Esophagus muscularis mucosa (tissue), 4 donors: ENCODE data around the gene TCTN1. TPM values are rescaled to one million over a fixed set of nuclear protein-coding genes. Genes with fewer than 3 reads are reported as not detected.

ENCODE experiments used
- DNase-seq: peaks from one replicate; pipeline ENCODE4 v3.0.0-alpha.2; 2017; ENCODE audit errors: extremely low spot score
- H3K27ac ChIP-seq, 4 donors: fragments of 200-600 bp; sonication (generic); replicated peaks in 1 of 4; 1 replicate in 3 of 4; 2 replicates in 1 of 4; pipeline ENCODE4 v1.5.1; 2016 to 2019; ENCODE audit warnings: mild to moderate bottlenecking in 1 of 4
- H3K27me3 ChIP-seq, 4 donors: fragments of 200-600 bp; sonication (generic); one replicate each; pipeline versions ENCODE4 v1.5.1 to v1.6.0; 2016 to 2019
- H3K36me3 ChIP-seq, 4 donors: fragments of 200-600 bp; sonication (generic); one replicate each; pipeline ENCODE4 v1.5.1; 2016 to 2019
- H3K4me1 ChIP-seq, 4 donors: fragments of 200-600 bp; sonication (generic); one replicate each; pipeline ENCODE4 v1.5.1; 2016 to 2019
- H3K4me3 ChIP-seq, 4 donors: fragments of 200-600 bp; sonication (generic); 1 replicate in 2 of 4; 2 replicates in 2 of 4; pipeline ENCODE4 v1.5.1; 2016 to 2019; ENCODE audit warnings: mild to moderate bottlenecking in 4 of 4, moderate library complexity in 1 of 4
- H3K9me3 ChIP-seq, 4 donors: fragments of 200-600 bp; sonication (generic); 1 replicate in 3 of 4; 2 replicates in 1 of 4; pipeline ENCODE4 v1.5.1; 2016 to 2019
- EP300 ChIP-seq: sonication (generic); formaldehyde crosslinking; IDR thresholded peaks from one replicate; pipeline ENCODE4 v1.6.1; 2017; ENCODE audit warnings: antibody characterized with exemption
- POLR2A ChIP-seq: fragments of 450-650 bp; IDR thresholded peaks from one replicate; pipeline ENCODE4 v1.6.1; 2017; ENCODE audit warnings: antibody characterized with exemption, moderate library complexity, mild to moderate bottlenecking, low read depth
- POLR2AphosphoS5 ChIP-seq, 2 donors: sonication (generic); formaldehyde crosslinking; IDR thresholded peaks; one replicate each; pipeline ENCODE4 v1.6.1; 2017; ENCODE audit warnings: antibody characterized with exemption in 2 of 2
- WGBS: methylation state at CpG from one replicate; pipeline ENCODE4 v1.1.5; 2018; 5-methylcytosine and 5-hydroxymethylcytosine counted together
- intact Hi-C: fragments of 100-400 bp; cut with DNase I; formaldehyde crosslinking; loops from one replicate; pipeline ENCODE4 v1.15.1; 2023
- small RNA-seq, 3 donors: library from RNA; depleted of rRNA; stranded (forward); fragments of <200 nt; gene quantifications; one replicate each; pipeline ENCODE3, GENCODE V24; 2016
- total RNA-seq, 4 donors: library from RNA; depleted of rRNA; stranded (reverse); fragments of >200 nt; gene quantifications; one replicate each; pipeline versions ENCODE4 v1.1.0 to v1.2.1, GENCODE V29; 2016
- TF ChIP-seq, protein P1 (sequence below), 3 experiments: fragments of 200-600 bp in 2 of 3; fragments of 450-650 bp in 1 of 3; sonication (generic) in 2 of 3; IDR thresholded peaks; one replicate each; pipeline ENCODE4 v1.5.1; 2017 to 2019; ENCODE audit warnings: antibody characterized with exemption in 3 of 3, mild to moderate bottlenecking in 2 of 3, moderate library complexity in 1 of 3

The TCTN1 gene
- total RNA-seq, 4 donors from 2014 or later: 17.4 to 26.2 (median 21.4) TPM

DNA sequence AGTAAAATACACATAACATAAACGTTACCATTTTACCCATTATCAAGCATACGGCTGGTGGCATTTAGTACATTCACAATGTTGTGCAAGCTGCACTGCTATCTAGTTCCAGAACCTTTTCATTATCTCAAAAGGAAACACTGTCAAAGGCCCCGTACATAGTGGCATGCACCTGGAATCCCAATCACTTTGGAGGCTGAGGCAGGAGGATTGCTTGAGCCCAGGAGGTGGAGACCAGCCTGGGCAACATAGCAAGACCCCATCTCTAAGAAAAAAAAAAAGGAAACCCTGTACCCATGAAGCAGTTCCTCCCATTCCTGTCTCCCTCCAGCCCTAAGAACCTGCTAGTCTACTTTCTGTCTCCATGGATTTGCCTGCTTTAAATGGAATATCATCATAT is 82.4 kb downstream of the TCTN1 start:
- WGBS: 88% methylated on average over 3 of the region's 3 CpGs
- H3K27ac ChIP-seq: no peak overlapping the region
- H3K36me3 ChIP-seq: no peaks in the 10 kb centered on the region
- H3K4me3 ChIP-seq: no peak overlapping the region
- intact Hi-C loops: loop anchor here (5.0 to 10.0 kb wide), 2 partner anchors 94 to 241 kb away; partner anchors contain the start of gene ARPC3
- H3K9me3 ChIP-seq: no peaks in the 10 kb centered on the region
- peaks cover 16 to 23% (median 18%) of the 10 kb centered on the region in 4 donors for H3K4me1 ChIP-seq
- no peak for DNase-seq
- no peaks in the 10 kb centered on the region for H3K27me3 ChIP-seq
- TF ChIP-seq POLR2A (no peak), EP300 (no peak), POLR2AphosphoS5 (IDR thresholded peaks at IDR 0.05) (no peak)
- TF ChIP-seq, protein P1, sequence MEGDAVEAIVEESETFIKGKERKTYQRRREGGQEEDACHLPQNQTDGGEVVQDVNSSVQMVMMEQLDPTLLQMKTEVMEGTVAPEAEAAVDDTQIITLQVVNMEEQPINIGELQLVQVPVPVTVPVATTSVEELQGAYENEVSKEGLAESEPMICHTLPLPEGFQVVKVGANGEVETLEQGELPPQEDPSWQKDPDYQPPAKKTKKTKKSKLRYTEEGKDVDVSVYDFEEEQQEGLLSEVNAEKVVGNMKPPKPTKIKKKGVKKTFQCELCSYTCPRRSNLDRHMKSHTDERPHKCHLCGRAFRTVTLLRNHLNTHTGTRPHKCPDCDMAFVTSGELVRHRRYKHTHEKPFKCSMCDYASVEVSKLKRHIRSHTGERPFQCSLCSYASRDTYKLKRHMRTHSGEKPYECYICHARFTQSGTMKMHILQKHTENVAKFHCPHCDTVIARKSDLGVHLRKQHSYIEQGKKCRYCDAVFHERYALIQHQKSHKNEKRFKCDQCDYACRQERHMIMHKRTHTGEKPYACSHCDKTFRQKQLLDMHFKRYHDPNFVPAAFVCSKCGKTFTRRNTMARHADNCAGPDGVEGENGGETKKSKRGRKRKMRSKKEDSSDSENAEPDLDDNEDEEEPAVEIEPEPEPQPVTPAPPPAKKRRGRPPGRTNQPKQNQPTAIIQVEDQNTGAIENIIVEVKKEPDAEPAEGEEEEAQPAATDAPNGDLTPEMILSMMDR (IDR thresholded peaks at IDR 0.05): no peak

DNA sequence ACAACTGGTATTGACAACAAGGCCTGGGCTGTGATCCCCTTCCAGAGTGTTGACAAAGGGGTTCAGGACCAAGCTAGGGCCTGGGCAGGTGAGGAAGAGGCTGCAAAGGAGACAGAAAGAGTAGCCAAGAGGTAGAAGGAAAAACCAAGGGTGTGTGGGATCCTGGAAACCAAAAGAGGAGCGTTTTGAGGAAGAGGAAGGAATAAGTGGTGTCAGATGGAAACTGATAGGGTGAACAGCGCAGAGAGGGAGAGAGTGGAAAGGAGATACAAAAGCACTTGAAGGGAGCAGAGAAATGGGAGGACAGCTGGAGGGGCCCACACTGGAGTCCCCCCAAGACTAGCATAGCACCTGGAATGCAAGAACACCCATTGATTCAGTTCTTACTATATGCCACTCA is 83.3 kb downstream of the TCTN1 start:
- Histone ChIP-seq H3K27me3 (no peaks in the 10 kb centered on the region), H3K4me1 (peaks cover 16 to 23% (median 18%) of the 10 kb centered on the region in 4 donors), H3K36me3 (no peaks in the 10 kb centered on the region), H3K4me3 (no peak overlapping the region), H3K27ac (no peak overlapping the region), H3K9me3 (no peaks in the 10 kb centered on the region)
- TF ChIP-seq EP300 (no peak), POLR2A (no peak), POLR2AphosphoS5 (IDR thresholded peaks at IDR 0.05) (no peak)
- TF ChIP-seq, protein P1 (IDR thresholded peaks at IDR 0.05): no peak
- WGBS: 80% methylated on average over 2 of the region's 2 CpGs
- DNase-seq: no peak
- intact Hi-C loops: loop anchor here (5.0 to 10.0 kb wide), 2 partner anchors 95 to 242 kb away; partner anchors contain the start of gene ARPC3

DNA sequence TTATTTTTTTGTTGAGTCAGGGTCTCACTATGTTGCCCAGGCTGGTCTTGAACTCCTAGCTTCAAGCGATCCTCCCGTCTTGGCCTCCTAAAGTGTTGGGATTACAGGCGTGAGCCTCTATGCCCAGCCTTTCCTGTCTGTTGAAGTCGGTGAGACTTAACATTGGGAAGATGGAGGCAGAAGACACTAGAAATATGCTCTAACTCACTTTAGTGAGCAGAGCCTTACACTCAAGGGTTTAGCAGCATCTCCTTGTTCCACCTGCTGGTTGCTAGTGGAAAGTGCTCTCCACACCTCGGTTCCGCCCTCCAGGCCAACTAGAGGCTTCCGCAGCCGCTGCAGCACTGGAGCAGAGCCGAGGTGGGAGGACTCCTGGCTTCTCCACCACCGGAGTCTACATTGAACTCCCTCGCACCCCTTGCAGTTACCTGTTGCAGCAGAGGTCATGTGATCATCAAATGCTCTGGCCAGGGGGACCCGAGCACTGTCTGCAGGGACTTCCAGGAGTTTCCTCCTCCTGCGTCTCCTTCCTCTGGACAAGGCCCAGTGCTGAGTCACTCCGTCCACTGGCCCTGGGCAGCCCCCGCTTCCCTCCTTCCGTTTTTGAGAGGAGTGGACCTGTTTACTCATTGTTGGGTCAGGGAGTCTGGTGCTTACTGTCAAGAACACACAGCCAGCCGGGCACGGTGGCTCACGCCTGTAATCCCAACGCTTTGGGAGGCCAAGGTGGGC is 84.4 kb downstream of the TCTN1 start:
- intact Hi-C loops: loop anchor here (5.0 to 10.0 kb wide), 2 partner anchors 96 to 244 kb away; partner anchors contain the start of gene ARPC3
- WGBS: 36% methylated on average over 16 of the region's 20 CpGs
- TF ChIP-seq POLR2AphosphoS5 (IDR thresholded peaks at IDR 0.05) (peak in 1 of 2 donors; percentile 46), POLR2A (no peak)
- TF ChIP-seq, protein P1 (IDR thresholded peaks at IDR 0.05): peak; percentile 55 to 74 (median 70)
- no peaks in the 10 kb centered on the region for H3K9me3 ChIP-seq
- peak overlapping the region; percentile 10 to 47 (median 26) for H3K4me3 ChIP-seq
- H3K27me3 ChIP-seq: no peaks in the 10 kb centered on the region
- DNase-seq: no peak
- peak overlapping the region in 2 of 4 donors; percentile 38 to 39 for H3K27ac ChIP-seq
- peaks cover 16 to 23% (median 18%) of the 10 kb centered on the region in 4 donors for H3K4me1 ChIP-seq
- H3K36me3 ChIP-seq: no peaks in the 10 kb centered on the region

Small RNA genes lying within 50 kb of the gene (small RNA-seq; reads per million reads assigned to genes)
- 0 reads per million in 3 donors for gene RN7SL387P

Other genes starting within 250 kb of the TCTN1 start
- gene ANAPC7, start 210.4 kb upstream of the TCTN1 start, total RNA-seq: 10 to 100 TPM; 32.5 to 35.0 (median 33.2) TPM
- 100 to 1,000 TPM; 227 to 363 (median 257) TPM for gene ARPC3, start 163.8 kb upstream of the TCTN1 start, total RNA-seq
- gene GPN3, start 145.9 kb upstream of the TCTN1 start, total RNA-seq: 10 to 100 TPM; 18.5 to 39.0 (median 25.9) TPM
- 10 to 100 TPM in 1 of 4 donors, 1 to 10 TPM in 3; 6.2 to 10.4 (median 8.0) TPM for gene FAM216A, start 145.3 kb upstream of the TCTN1 start, total RNA-seq
- 100 to 1,000 TPM; 126 to 166 (median 156) TPM for gene VPS29, start 112.0 kb upstream of the TCTN1 start, total RNA-seq
- 1 to 10 TPM in 3 of 4 donors, under 1 TPM in 1; 0.98 to 5.0 (median 2.0) TPM for gene RAD9B, start 111.8 kb upstream of the TCTN1 start, total RNA-seq
- 10 to 100 TPM; 36.6 to 55.6 (median 53.2) TPM for gene PPTC7, start 30.8 kb upstream of the TCTN1 start, total RNA-seq
- gene HVCN1, start 75.0 kb downstream of the TCTN1 start, total RNA-seq: 1 to 10 TPM; 5.4 to 8.9 (median 7.1) TPM
- 100 to 1,000 TPM in 3 of 4 donors, 10 to 100 TPM in 1; 92.2 to 120 (median 101) TPM for gene PPP1CC, start 128.8 kb downstream of the TCTN1 start, total RNA-seq
- not detected for gene CCDC63, start 232.9 kb downstream of the TCTN1 start, total RNA-seq